Gastrocnemius medialis (tissue), 4 donors: ENCODE results near the gene ITGAD.

ENCODE experiments used
- POLR2A ChIP-seq, 2 donors: fragments of 450-650 bp; IDR thresholded peaks; one replicate each; pipeline ENCODE4 v1.6.1; 2017; ENCODE audit warnings: antibody characterized with exemption in 2 of 2, mild to moderate bottlenecking in 2 of 2, moderate library complexity in 2 of 2
- TF ChIP-seq, protein P1 (sequence below), 5 experiments: fragments of 450-650 bp in 3 of 5; fragments of 200-600 bp in 2 of 5; sonication (generic) in 2 of 5; IDR thresholded peaks in 4 of 5; conservative IDR thresholded peaks in 1 of 5; 1 replicate in 4 of 5; 2 replicates in 1 of 5; pipeline ENCODE4 v1.5.1; 2016 to 2019; ENCODE audit warnings: antibody characterized with exemption in 5 of 5, mild to moderate bottlenecking in 3 of 5, moderate library complexity in 3 of 5

DNA sequence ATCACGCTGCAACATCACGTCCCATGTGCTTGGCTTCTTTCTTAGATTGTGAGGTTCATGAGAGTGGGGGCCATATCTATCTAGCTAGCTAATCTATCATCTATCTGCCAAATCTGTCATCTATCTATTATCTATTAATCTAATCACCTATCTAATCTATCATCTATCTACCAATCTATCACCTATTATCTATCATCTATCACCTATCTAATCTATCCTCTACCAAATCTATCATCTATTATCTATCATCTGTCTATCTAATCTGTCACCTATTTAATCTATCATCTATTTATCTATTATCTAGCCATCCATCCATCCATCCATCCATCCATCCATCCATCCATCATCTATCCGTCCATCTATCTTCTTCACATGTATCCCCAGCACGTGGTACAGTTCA is 20.8 kb downstream of the ITGAD start:
- TF ChIP-seq, protein P1, sequence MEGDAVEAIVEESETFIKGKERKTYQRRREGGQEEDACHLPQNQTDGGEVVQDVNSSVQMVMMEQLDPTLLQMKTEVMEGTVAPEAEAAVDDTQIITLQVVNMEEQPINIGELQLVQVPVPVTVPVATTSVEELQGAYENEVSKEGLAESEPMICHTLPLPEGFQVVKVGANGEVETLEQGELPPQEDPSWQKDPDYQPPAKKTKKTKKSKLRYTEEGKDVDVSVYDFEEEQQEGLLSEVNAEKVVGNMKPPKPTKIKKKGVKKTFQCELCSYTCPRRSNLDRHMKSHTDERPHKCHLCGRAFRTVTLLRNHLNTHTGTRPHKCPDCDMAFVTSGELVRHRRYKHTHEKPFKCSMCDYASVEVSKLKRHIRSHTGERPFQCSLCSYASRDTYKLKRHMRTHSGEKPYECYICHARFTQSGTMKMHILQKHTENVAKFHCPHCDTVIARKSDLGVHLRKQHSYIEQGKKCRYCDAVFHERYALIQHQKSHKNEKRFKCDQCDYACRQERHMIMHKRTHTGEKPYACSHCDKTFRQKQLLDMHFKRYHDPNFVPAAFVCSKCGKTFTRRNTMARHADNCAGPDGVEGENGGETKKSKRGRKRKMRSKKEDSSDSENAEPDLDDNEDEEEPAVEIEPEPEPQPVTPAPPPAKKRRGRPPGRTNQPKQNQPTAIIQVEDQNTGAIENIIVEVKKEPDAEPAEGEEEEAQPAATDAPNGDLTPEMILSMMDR (IDR thresholded peaks at IDR 0.05 in 4 of 5, conservative IDR thresholded peaks at IDR 0.05 in 1 of 5) = no peak
- no peak for TF ChIP-seq POLR2A (IDR thresholded peaks at IDR 0.05)
